Ecto neural progenitor cell (in vitro differentiated cells): ENCODE data around the gene HSBP1L1.

Source experiments
- DNase-seq: peaks from one replicate; pipeline ENCODE4 v3.0.0-alpha.2; 2018; ENCODE audit warnings: low spot score

HSBP1L1 gene

DNA sequence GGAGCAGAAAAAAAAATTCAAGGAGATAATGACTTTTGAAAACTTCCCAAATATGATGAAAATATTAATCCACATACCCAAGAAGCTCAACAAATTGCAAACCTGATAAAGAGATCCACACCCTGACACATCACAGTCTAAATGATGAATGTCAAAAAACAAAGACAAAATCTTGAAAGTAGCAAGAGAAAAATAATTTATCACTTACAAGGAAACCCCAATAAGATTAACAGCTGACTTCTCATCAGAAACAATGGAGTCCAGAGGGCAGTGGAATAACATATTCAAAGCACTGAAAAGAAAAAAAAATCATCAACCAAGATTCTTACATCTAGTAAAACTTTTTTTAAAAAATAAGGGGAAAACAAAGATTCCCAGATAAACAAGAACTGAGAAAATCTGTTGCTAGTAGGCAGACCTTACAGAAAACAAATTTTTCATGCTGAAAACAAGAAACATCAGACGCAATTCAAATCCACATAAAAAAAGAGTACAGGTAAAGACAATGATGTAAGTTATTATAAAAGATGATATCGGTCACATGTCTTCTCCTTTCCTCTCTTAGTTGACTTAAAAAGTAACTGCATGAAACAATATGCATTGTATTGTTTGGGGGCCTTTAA lies 34.3 kb upstream of the HSBP1L1 start:
- no peak for DNase-seq

DNA sequence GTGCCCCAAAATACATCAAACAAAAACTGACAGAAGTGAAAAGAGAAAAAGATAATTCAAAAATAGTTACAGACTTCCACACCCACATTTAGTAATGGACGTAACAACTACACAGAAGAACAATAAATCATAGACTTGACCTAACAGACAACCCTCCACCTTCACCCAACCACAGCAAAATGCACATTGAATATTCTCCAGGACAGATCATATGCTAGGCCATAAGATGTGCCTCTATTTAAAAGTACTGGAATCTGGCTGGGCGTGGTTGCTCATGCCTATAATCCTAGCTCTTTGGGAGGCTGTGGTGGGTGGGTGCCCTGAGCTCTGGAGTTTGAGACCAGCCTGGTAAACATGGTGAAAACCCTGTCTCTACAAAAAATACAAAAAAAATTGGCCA lies 33.0 kb upstream of the HSBP1L1 start:
- no peak for DNase-seq

DNA sequence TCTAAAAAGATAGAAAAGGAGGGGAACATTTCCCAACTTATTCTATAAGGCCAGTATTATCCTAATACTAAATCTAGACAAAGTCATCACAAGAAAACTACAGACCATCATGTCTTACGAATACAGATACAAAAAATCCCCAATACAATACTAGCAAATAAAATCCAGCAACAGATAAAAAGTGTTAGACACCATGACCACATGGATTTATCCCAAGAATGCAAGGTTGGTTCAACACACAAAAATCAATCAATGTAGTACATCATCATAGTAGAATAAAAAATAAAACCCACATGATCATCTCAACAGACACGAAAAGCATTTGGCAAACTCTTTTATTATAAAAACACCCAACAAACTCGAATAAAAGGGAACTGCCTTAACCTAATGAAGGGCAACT lies 31.5 kb upstream of the HSBP1L1 start:
- DNase-seq: no peak

DNA sequence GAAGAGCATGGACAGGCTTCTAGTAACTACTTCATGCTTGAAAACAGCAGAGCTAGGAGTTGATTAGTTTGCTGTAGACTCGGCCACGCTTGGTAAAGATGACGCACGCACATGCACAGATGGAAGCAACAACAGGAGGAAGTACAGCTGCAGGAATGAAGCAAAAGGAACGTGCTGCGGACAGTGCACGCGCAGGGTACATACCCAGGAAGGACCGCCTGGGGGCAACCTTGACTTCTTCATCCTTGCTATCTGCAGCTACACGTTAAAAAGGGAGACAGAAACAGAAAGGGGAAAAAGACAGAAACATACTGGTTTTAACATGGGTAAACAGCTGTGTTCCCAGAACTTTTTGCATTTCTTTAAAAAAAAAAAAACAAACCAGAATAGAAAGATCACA lies 30.7 kb upstream of the HSBP1L1 start:
- no peak for DNase-seq

DNA sequence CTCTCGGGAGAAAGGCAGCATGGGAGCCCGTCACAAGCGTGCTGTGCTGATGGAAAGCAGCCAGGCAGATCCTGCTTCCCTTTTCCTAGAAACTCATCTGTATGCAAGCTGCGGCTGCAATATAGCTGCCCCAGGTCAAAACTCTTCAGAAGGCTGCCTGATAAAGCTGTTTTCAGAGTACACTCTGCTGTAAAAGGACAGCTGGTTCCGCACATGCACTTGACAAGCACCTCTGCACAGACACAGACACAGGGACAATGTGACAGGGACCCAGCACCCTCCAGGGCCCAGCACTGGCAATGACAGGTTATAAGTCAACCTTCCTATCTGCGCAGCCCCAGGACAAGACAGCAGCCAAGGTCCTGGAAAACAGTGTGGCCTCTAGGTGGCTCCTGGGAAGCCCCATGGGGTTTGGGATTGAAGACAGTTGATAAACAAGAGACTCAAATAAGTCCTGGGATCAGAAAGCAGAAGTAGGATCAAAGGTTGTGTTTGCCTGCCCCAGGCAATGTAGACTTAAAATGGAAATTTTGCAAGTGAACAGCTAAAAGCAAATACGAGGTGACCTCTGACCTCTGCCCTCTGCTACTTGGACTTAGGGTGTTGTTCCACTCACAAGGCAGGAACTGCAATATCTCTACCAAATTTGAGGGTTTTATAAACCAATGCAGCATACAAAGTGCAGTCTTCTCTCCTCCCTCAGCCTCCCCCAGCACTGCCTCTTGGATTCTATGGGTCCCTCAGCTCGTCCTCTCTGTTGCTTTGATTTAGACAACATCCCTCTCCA lies 29.9 kb upstream of the HSBP1L1 start:
- no peak for DNase-seq

DNA sequence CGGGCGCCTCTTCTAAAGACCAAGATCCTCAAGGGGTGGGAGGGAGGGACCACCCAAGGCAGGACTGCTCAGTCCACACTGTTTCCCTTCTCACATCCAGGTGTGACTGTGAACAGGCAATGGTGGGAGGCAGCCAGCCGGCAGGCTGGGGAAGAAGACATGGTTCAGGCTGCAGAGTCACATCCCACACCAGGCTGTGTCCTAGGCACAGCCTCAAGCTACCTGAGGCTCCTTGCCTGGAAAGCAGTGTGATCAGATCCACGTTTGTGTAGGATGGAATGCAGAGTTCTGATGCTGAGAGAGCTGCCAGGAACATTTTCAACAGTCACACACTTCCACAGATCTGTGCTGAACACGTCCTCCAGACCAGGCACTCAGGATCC lies 29.4 kb upstream of the HSBP1L1 start:
- DNase-seq: no peak

DNA sequence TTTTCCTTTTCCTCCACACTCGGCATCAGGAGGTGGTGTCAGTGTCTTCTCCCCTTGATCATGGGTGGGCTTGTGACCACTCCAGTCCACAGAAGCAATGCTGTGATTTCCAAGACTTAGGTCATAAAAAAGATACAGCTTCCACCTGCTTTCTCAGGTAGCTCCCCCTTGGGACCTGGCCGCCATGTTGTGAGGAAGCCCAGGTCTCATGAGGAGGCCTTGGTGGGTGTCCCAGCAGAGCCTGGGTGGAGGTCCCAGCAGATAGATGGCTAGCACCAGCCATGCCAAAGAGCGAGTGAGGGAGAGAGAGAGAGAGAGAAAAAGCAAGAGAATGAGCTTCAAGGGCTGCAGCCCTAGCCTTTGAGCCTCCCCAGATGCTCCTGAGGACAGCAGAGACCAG lies 28.9 kb upstream of the HSBP1L1 start:
- DNase-seq: no peak

DNA sequence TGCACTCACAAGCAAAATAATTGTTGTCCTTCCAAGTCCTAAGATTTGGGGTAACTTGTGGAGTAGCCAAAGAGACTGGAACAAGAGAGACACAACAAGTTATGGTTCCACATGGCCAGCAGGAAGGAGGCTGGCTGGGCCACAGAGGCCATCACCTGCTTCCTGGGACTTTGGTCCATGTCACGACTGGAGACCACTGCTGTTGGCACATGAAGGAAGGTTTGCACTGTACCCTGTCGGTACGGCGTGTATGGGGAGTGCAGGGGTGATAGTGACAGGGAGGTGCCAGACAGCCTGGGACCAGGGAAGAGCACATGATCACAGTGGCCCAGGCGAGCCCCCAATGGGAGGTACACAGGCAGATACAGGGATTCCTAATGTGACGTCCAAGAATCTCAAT lies 28.5 kb upstream of the HSBP1L1 start:
- no peak for DNase-seq

DNA sequence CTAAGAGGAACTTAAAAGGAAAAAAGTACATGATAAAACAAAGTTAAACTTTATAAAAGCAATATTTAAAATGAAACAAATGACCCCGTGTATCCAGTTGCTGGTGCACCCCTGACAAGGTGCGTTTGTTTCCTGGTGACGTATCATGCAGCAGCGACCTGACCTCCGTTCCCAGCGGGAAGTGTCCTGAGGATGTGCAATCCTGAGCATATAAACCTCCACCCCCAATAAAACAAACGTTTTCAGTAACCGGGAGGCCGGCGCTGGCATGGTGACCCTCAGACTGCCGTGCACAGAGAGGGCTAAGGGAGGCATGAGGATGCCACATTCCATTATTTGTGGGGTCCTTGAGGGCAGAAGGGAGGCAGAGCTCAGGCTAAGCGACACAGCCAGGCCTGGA lies 27.8 kb upstream of the HSBP1L1 start:
- no peak for DNase-seq

DNA sequence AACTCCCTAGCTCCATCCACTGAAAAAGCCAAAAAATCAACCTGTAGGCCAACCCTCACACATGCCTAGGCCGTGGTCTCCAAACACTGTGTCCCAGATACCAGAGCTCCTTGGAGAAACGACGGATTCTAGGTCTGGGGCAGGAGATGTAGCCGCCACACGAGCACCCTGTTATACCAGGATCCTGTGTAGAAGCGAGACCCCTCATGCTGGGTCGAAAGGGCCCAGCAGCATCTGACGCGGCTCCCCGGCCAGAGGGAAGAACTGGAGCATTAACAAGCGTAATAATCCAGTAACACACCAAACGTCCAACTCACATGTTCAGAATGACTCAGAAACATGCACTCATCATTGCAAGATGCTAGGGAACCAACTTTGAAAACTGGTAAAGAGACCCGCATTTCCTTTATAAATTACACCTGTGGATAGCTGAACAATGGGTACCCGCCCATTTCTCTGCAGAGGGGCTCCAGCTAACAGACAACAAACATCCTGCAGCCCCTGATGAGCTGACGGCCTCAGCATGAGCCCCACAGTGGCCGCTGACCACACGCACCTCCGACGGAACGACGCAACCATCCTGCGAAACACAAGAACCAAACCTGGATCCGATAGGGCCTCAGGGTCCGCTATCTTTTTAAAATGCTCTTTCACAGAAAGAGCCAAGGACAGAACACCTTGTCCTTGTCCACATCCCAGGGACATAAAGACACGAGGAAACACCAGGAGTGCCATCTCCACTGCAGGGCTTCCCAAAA lies 27.2 kb upstream of the HSBP1L1 start:
- DNase-seq: no peak

DNA sequence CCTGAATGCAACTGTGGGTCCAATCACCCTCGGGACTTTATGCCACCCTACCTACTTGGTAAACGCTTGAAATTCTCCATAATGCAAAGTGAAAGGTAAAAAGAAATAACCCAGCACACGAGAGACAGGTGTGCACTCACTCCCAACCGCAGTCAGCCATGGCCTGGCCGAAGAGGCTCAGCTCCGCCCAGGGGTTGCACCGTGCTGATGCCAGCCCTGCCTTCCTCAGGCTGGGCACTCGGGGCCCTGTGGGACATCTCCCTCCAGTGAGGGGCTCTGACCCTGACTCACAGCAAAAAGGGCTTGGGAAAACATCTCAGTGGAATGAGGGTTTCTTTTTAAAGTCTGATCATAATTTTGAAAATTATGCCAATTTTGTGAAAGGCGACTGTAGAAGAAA lies 26.2 kb upstream of the HSBP1L1 start:
- DNase-seq: no peak

DNA sequence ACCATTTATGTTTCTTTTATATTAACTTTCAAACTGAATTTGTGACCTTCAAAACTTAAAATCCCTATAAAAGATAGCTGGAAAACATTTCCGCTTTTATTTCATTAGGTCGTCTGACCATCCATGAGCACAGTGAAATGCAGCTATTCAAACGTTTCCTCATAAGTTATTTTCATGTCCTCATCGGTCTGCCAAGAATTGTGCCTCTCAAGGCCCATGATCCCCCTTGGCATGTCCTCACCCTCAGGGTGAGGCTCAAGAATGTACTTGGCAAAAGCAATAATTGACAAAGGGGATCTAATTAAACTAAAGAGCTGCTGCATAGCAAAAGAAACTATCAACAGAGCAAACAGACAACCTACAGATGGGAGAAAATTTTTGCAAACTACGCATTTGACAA lies 25.3 kb upstream of the HSBP1L1 start:
- DNase-seq: no peak

DNA sequence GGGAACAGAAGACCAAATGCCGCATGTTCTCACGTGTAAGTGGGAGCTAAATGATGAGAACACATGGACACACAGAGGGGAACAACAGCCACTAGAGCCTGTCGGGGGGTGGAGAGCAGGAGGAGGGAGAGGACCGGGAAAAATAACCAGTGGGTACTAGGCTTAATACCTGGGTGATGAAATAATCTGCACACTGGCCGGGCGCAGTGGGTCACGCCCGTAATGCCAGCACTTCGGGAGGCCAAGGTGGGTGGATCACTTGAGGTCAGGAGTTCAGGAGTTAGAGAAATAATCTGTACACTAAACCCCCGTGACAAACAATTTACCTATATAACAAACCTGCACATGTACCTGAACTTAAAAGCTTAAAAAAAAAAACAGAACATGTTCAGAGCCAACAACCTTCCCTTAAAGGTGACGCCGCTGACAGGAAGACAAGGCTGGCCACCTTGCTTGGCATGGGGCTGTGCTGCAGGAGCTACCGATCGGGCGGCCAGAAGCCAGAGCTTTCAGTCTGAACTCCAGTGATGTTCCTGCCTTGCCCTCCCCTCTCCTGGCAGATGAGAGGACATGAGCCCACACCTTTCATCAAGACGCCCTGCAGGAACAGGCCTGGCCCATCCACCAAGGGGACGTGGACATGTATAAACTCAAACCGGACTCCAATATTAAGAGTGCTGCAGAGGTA lies 24.2 kb upstream of the HSBP1L1 start:
- DNase-seq: no peak

DNA sequence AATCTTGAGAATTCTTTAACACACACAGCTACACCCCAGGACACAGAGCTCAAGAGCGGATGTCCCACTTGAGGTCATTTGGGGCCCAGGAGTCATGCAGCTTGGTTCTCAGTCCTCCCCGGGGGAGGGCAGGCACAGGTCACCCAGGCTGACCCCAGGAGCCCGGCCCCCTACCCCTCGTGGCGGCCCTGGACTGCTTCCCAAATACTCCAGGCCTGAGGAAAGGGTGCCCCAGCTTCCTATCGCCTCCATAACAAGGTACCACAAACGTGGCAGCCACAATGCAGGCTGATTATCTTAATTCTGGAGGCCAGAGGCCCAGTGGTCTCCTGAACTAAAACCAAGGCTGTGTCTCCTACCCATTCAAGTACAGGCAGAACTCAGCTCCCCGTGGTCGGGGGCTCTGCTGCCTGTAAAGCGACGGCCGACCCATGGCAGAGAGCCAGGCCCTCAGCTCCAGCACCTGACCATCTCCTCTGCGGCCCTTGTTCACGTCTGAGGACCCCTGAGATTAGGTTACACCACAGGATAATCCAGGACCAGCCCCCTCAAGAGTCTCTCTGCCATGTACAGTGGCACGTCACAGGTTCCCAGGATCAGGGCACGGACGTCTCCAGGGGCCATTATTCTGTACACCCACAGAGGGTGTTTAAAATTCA lies 23.5 kb upstream of the HSBP1L1 start:
- DNase-seq: no peak

DNA sequence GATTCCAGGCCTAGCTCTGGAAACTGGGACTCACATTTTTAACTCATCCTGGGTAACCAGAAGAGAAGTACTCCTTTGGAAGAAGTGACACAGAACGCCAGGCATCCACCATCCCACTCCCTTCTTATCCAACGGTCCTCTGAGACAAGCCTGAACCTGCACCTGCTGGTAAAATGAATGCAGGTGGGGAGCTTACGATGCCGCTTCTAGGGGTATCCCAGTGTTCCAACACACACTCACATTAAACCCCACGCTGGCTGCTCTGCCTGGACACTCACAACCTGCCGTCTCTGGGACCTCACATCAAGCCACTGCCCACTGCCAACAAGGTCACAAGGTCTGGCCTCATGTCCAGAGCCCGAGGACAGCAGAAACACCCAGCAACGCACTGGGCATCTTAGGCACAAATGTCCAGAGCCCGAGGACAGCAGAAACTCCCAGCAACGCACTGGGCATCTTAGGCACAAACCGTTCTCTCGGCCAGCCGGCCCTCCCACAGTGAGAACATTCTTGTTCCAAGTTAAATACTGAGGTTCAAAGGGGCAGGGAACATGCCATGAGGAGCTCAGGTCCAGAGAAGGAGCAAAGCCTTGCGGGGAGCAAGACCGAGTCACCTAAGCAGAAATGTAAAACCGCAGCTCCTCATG lies 22.8 kb upstream of the HSBP1L1 start:
- no peak for DNase-seq

DNA sequence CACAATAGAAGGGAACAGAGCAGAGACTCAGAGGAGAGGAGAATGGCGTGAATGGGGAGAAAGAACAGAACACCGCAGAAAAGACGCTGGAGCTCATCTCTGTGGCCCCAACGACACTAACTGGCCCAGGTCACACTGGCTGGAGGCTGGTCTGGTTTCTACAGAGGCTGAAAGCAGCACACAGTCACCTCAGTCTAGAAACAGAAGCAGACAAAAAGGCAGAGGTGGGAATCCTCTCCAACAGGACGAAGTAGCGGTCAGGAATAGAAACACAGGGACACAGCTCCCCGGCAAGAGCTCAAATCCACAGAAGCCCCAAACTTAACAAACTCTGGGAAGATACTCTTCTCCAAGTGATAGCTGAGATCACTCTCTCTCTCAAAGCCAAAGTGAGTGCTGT lies 22.2 kb upstream of the HSBP1L1 start:
- no peak for DNase-seq

DNA sequence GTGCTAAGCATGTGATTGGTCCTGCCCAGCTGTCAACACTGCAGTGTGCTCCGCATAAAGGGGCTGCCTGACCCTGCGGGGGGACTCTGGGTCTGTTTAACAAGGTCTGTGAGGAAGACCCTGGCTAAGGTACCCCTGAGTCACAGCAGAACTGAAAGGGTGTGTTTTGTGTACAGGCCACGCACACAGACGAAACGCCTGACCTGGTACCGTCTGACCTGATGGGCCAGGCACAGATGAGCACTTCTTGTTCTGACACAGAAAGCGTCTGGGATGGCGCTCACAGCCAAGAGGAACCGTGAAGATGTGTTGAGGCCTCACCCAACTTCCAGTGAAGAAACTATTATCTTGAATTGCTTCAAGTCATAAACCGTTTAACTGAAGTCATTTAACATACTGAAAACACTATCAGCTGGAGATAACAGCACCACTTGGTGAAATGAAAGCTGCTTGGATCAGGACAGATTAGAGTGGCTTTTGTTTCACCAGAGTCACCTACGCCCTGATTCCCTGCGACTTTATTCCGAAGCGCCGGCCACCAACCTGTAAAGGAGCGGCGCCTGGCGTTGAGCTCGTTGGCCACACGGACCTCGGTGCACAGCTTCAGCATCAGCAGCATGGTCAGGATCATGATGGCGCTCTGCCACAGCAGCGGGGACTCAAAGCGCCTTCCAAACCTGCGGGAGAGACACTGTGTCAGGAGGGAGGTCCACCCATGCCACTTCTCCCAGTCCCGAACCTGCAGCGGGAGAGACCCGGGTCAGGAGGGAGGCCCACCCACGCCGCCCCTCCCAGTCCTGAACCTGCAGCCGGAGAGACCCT lies 21.4 kb upstream of the HSBP1L1 start:
- DNase-seq: peak; percentile 42

DNA sequence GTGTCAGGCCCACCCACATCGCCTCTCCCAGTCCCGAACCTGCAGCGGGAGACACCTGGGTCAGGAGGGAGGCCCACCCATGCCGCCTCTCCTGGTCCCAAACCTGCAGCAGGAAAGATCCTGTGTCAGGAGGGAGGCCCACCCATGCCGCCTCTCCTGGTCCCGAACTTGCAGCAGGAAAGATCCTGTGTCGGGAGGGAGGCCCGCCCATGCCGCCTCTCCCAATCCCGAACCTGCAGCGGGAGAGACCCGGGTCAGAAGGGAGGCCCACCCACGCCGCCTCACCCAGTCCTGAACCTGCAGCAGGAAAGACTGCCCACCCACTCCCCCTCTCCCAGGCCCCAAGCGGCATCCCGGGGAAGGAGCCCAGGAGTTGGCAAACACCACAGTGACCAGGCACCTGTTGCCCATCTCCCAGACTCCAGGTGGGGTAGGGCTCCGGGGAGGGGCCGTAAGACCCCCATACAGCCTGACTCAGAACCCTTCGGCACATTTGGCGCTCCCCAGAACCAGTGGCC lies 20.8 kb upstream of the HSBP1L1 start:
- peak; percentile 39 for DNase-seq

DNA sequence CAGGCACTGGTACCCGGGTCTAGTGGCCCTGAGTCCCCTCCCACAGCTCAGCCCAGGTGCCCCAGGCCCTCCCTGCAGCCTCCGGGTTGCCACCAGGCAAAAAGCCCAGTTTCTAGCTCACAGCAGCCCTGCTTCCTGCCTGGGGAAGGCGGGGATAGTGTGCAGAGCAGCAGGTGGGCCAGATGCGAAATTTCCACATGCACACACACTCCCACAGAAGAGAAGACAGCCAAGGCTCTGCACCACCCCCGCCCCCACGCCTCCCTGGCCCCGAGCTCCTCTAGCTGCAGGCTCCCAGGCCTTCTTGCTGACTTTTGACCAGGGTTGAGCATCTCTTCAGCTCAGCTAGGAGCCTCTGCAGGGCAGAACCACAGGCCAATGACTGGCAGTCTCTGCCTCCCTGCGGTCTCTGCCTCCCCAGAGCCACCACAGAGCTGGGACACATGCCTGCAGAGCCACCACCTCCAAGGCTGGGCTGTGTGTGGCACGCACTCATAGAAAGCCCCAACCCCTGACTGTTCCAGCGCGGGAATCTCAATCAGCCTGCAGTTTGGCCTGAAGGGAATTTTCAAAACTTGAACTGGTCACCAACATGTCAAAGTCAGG lies 20.2 kb upstream of the HSBP1L1 start:
- DNase-seq: peak; percentile 44

DNA sequence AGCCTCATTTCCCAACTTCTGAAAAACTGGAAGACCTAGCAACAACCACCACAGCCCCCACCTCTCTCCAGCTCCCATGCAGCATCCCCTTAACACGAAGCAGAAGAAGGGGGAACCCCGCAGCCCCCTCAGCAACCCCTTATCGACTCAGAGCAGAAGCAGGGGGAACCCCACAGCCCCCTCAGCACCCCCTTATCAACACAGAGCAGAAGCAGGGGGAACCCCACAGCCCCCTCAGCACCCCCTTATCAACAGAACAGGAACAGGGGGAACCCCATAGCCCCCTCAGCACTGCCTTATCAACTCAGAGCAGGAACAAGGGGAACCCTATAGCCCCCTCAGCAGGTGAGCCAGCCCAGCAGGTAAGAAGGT lies 19.7 kb upstream of the HSBP1L1 start:
- DNase-seq: no peak
